ENCODE results near the gene SIKE1. TPM values are rescaled to one million over a fixed set of nuclear protein-coding genes. Genes with fewer than 3 reads are reported as not detected.
A peak's percentile ranks its signal among the peaks of the same experiment; 100 is the strongest.
"Not testable (repeated sequence)": the region's sequence is repeated elsewhere in the genome, so short reads cannot be mapped to it uniquely, and the experiment has no call there.

SIKE1 gene
- total RNA-seq, 2 experiments from 2014 or later, result 66.5 to 68.8 TPM

DNA sequence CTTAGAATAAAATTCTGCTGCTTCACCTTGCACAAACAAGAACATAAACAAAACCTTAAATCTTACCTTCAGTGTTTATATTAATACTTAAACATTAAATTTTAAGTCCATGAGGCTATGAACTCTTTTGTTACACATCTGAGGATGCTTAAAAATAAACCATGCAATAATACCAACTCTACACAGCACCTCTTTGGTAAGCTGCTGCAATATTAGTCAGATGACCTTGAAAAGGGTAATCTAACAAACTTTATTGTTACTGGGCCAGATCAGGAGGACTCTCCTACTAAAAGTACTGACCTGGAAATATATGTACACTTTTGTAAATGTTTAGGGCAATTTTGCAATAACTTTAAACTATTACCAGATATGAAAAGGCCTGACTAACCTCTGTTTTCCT is 763 bp downstream of the SIKE1 start:
- POLR2A ChIA-PET, result interaction anchor here (0.6 to 1.4 kb wide), 5 partner anchors 14 to 438 kb away, joined by 3 to 4 read pairs (median 3); partner anchors contain the start of genes AMPD1 and CSDE1
- Mint-ChIP-seq H3K36me3 (ENCODE audit: low read depth) (peaks cover 35% of the 10 kb centered on the region), H3K27ac (peak overlapping the region; percentile 99), H3K9me3 (ENCODE audit: insufficient read depth) (no peaks in the 10 kb centered on the region), H3K4me3 (peak overlapping the region; percentile 99), H3K4me1 (ENCODE audit: low read depth) (peaks cover 23% of the 10 kb centered on the region), H3K27me3 (ENCODE audit: low read depth) (peaks cover 6% of the 10 kb centered on the region)
- no peak for ATAC-seq
- CTCF ChIA-PET, result interaction anchor here (0.6 to 0.7 kb wide), 2 partner anchors 193 to 333 kb away, joined by 3 read pairs; no protein-coding TSS in a partner anchor
- DNase-seq, result no peak

DNA sequence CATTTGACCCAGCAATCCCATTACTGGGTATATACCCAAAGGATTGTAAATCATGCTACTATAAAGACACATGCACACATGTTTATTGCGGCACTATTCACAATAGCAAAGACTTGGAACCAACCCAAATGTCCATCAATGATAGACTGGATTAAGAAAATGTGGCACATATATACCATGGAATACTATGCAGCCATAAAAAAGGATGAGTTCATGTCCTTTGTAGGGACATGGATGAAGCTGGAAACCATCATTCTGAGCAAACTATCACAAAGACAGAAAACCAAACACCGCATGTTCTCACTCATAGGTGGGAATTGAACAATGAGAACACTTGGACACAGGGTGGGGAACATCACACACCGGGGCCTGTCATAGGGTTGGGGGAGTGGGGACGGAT is 3.8 kb downstream of the SIKE1 start:
- H3K36me3 Mint-ChIP-seq (ENCODE audit: low read depth), result peaks cover 50% of the 10 kb centered on the region
- H3K4me1 Mint-ChIP-seq (ENCODE audit: low read depth), result peaks cover 23% of the 10 kb centered on the region
- H3K27ac Mint-ChIP-seq; POLR2A ChIA-PET; ATAC-seq; DNase-seq; H3K4me3 Mint-ChIP-seq; CTCF ChIA-PET; H3K9me3 Mint-ChIP-seq (ENCODE audit: insufficient read depth); H3K27me3 Mint-ChIP-seq (ENCODE audit: low read depth): not testable (repeated sequence)

DNA sequence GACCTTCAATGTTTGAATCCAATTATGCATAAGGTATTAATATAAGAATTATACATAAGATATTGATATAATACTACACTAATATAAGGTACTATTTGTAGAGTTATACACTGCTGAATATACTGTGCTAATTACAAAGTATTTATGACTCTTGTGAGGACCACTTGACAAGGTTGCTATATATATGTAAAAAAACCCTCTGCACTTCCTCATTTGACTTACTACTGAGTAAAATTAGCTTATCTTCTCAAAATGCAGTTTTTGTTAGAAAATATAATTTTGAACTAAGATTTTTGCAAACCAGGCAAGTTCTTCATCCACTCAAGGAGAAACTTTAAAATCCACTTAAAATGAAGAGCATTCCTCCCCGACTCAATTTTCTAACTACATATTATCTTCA is 8.5 kb downstream of the SIKE1 start:
- CTCF ChIA-PET, result no interaction called here
- POLR2A ChIA-PET, result interaction anchor here (0.5 kb wide), 1 partner anchor 8 kb away, joined by 4 read pairs; the partner anchor contains the start of gene SIKE1
- H3K36me3 Mint-ChIP-seq (ENCODE audit: low read depth), result peaks cover 37% of the 10 kb centered on the region
- H3K4me1 Mint-ChIP-seq (ENCODE audit: low read depth), result no peaks in the 10 kb centered on the region
- DNase-seq (no peak), ATAC-seq (no peak)
- H3K27me3 Mint-ChIP-seq (ENCODE audit: low read depth), result no peaks in the 10 kb centered on the region
- no peak overlapping the region for H3K27ac Mint-ChIP-seq
- no peak overlapping the region for H3K4me3 Mint-ChIP-seq
- H3K9me3 Mint-ChIP-seq (ENCODE audit: insufficient read depth), result no peaks in the 10 kb centered on the region

DNA sequence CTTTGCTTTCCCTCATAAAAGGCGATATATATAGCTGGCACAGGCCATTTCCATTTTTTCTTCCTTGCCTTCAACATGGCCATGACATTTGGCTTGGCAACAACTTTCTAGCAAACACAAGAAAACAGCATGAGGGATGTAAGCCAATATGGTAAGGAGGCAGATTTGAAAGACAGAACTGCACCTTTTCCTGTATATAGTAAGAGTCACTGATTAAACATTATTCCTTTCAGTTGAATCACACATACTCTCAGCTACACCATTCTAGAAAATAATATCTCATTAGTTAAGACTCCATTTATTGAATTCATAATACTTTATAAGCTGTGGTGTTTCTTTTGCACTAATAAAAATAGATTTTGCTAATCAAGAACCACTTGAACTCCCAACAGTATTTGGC is 9.5 kb downstream of the SIKE1 start:
- H3K9me3 Mint-ChIP-seq (ENCODE audit: insufficient read depth), result no peaks in the 10 kb centered on the region
- no peak overlapping the region for H3K4me3 Mint-ChIP-seq
- ChIA-PET POLR2A (interaction anchor here (0.9 to 1.1 kb wide), 2 partner anchors 13 to 55 kb away, joined by 3 to 4 read pairs; partner anchors contain the start of genes CSDE1 and NRAS), CTCF (no interaction called here)
- H3K27me3 Mint-ChIP-seq (ENCODE audit: low read depth), result no peaks in the 10 kb centered on the region
- ATAC-seq, result no peak
- no peak for DNase-seq
- H3K4me1 Mint-ChIP-seq (ENCODE audit: low read depth), result no peaks in the 10 kb centered on the region
- H3K36me3 Mint-ChIP-seq (ENCODE audit: low read depth), result peaks cover 28% of the 10 kb centered on the region
- no peak overlapping the region for H3K27ac Mint-ChIP-seq

GRCh38 chr1:114764689-114765088 is 15.8 kb downstream of the SIKE1 start:
- CTCF ChIA-PET, result no interaction called here
- Mint-ChIP-seq H3K4me3 (no peak overlapping the region), H3K27me3 (ENCODE audit: low read depth) (no peaks in the 10 kb centered on the region), H3K27ac (no peak overlapping the region), H3K9me3 (ENCODE audit: insufficient read depth) (peaks cover 8% of the 10 kb centered on the region), H3K4me1 (ENCODE audit: low read depth) (no peaks in the 10 kb centered on the region), H3K36me3 (ENCODE audit: low read depth) (peaks cover 6% of the 10 kb centered on the region)
- ATAC-seq, result no peak
- DNase-seq, result no peak
- POLR2A ChIA-PET, result interaction anchor here (1.1 kb wide), 1 partner anchor 15 kb away, joined by 3 read pairs; no protein-coding TSS in a partner anchor

DNA sequence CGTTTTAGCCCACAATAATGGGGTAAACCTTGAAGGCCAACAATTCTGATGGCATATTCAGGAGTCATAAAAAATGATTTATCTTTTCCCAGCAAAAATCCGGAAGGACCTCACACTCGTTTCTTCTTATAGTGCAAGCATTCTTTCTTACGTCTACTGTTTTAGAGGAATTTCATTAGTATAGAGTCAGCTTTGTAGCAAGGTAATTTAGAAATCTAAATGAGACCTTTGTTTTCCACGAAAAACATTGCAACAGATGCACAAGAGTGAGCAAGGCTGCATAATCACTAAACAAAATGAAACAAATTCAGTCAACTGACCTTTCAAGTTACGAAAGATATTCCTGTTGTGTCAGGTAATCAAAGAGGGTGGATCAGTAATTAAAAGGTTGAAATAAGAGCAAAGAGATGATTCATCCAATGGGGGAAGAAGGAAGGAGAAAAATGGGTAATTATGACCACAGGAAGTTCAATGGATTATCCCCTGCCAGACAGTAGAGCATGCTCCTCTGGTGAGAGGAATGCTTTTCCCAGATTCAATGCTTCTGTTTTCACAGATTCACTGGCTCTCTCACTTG is 22.1 kb downstream of the SIKE1 start:
- Mint-ChIP-seq H3K9me3 (ENCODE audit: insufficient read depth) (peaks cover 7% of the 10 kb centered on the region), H3K27ac (peak overlapping the region; percentile 100), H3K36me3 (ENCODE audit: low read depth) (peaks cover 40% of the 10 kb centered on the region), H3K27me3 (ENCODE audit: low read depth) (no peaks in the 10 kb centered on the region), H3K4me1 (ENCODE audit: low read depth) (peaks cover 41% of the 10 kb centered on the region), H3K4me3 (peak overlapping the region; percentile 100)
- DNase-seq (no peak), ATAC-seq (no peak)
- ChIA-PET POLR2A (interaction anchor here (0.9 to 1.6 kb wide), 5 partner anchors 9 to 247 kb away, joined by 4 to 8 read pairs (median 4); partner anchors contain the start of genes NRAS and TRIM33), CTCF (interaction anchor here (1.2 kb wide), 2 partner anchors 10 to 88 kb away, joined by 3 to 4 read pairs; partner anchors contain the start of gene DENND2C)

DNA sequence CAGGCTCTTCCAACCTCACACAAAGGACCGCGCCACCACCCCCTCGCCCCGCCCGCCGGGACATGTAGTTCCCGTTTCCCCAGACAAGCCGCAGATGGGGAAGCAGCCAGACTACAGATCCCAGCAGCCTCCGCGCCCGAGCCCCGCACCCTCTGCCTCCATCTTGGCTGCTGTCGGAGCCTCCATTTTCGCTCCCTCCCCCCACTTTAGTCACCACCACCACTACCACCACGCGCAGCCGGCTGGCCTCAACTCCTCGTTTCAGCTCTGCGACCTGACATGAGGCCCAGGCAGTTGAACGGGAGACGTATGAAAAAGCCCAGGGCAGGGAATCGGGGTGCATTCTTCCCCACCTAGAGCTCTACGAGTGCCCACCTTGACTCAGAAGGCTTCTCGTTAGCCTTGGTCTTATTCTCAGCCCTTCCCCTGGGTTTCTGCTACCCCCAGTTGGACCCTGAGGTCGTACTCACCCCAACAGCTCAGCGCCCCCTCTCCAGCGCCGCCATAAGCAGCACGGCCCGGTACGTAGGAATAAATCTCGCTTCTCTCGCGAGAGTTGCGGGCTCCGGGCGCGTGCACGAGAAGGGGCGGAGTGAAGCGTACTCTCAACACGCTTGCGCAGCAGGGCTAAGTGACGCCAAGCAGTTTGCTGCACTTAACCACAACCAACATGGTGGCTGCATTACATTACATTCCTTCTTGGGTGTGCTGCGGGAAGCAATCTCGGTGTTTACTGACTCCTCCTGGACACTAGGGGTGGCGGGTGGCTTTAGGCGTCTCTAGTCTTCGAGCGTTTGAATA is 22.8 kb downstream of the SIKE1 start, which contains the start of gene CSDE1:
TSS of gene CSDE1 (minus strand) at position 530 of the 801 bp plus-strand sequence. CDS start 18,094 bp downstream, outside the sequence.
- peak within 1 kb of the TSS; percentile 100 for H3K27ac Mint-ChIP-seq
- no peaks in the 10 kb centered on the region for H3K27me3 Mint-ChIP-seq (ENCODE audit: low read depth)
- ChIA-PET CTCF (interaction anchor here (1.2 to 1.3 kb wide), 3 partner anchors 9 to 88 kb away, joined by 3 to 5 read pairs (median 4); partner anchors contain the start of genes DENND2C and NRAS), POLR2A (interaction anchor here (0.6 to 1.6 kb wide), 11 partner anchors 8 to 827 kb away, joined by 3 to 8 read pairs (median 4); partner anchors contain the start of genes NRAS and TRIM33)
- H3K4me3 Mint-ChIP-seq, result peak within 1 kb of the TSS; percentile 100
- peaks cover 47% of the 10 kb centered on the region for H3K4me1 Mint-ChIP-seq (ENCODE audit: low read depth)
- peaks cover 39% of the 10 kb centered on the region for H3K36me3 Mint-ChIP-seq (ENCODE audit: low read depth)
- peak; percentile 98 for DNase-seq
- H3K9me3 Mint-ChIP-seq (ENCODE audit: insufficient read depth), result peaks cover under 1% of the 10 kb centered on the region
- ATAC-seq, result peak; percentile 87

DNA sequence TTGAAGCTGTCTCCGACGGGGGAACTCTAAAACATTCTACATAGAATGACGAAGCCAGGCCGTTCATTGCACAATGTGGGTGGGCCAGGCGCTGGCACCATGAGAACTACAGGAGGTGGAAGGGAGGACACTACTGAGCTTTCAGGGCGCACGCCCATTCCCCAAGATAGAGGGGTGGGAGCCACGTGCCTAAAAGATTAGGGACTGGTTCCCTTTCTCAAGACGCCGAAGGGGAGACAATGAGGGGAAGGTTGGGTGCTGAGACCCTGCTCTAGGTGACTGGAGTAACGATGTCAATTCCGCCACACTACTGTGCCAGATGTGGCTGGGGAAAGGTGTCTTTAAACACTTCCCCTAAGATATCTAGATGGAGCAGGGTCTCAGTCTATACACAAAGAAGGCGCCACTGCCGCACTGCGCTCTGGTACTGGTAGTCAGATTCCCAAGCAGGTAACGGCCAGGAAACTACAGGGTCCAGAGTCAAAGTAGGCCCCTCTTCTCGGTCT is 23.5 kb downstream of the SIKE1 start:
- Mint-ChIP-seq H3K4me3 (peak overlapping the region; percentile 100), H3K27ac (peak overlapping the region; percentile 100), H3K9me3 (ENCODE audit: insufficient read depth) (no peaks in the 10 kb centered on the region), H3K36me3 (ENCODE audit: low read depth) (peaks cover 45% of the 10 kb centered on the region), H3K4me1 (ENCODE audit: low read depth) (peaks cover 53% of the 10 kb centered on the region), H3K27me3 (ENCODE audit: low read depth) (no peaks in the 10 kb centered on the region)
- CTCF ChIA-PET, result interaction anchor here (1.2 to 1.3 kb wide), 3 partner anchors 8 to 87 kb away, joined by 3 to 5 read pairs (median 4); partner anchors contain the start of genes DENND2C and NRAS
- DNase-seq, result peak; percentile 32
- POLR2A ChIA-PET, result interaction anchor here (0.7 to 2.2 kb wide), 11 partner anchors 8 to 827 kb away, joined by 3 to 8 read pairs (median 4); partner anchors contain the start of genes NRAS, SIKE1 and TRIM33
- no peak for ATAC-seq

- ATAC-seq, result no peak
- peaks cover 45% of the 10 kb centered on the region for H3K36me3 Mint-ChIP-seq (ENCODE audit: low read depth)
- peak overlapping the region; percentile 100 for H3K27ac Mint-ChIP-seq
- CTCF ChIA-PET, result interaction anchor here (1.1 kb wide), 1 partner anchor 34 kb away, joined by 3 read pairs; no protein-coding TSS in a partner anchor
- peaks cover 61% of the 10 kb centered on the region for H3K4me1 Mint-ChIP-seq (ENCODE audit: low read depth)
- H3K9me3 Mint-ChIP-seq (ENCODE audit: insufficient read depth), result no peaks in the 10 kb centered on the region
- H3K4me3 Mint-ChIP-seq, result peak overlapping the region; percentile 100
- no peaks in the 10 kb centered on the region for H3K27me3 Mint-ChIP-seq (ENCODE audit: low read depth)
- DNase-seq, result no peak
- POLR2A ChIA-PET, result interaction anchor here (1.3 to 2.2 kb wide), 3 partner anchors 8 to 40 kb away, joined by 4 to 7 read pairs (median 6); partner anchors contain the start of genes NRAS and SIKE1
Measured at GRCh38 chr1:114756009-114756892, 24.2 kb downstream of the SIKE1 start.

- POLR2A ChIA-PET, result interaction anchor here (1.0 to 2.2 kb wide), 3 partner anchors 25 to 39 kb away, joined by 3 to 7 read pairs (median 6); partner anchors contain the start of genes NRAS and SIKE1
- H3K9me3 Mint-ChIP-seq (ENCODE audit: insufficient read depth), result no peaks in the 10 kb centered on the region
- peaks cover 70% of the 10 kb centered on the region for H3K4me1 Mint-ChIP-seq (ENCODE audit: low read depth)
- H3K36me3 Mint-ChIP-seq (ENCODE audit: low read depth), result peaks cover 49% of the 10 kb centered on the region
- CTCF ChIA-PET, result interaction anchor here (1.1 to 1.5 kb wide), 2 partner anchors 10 to 33 kb away, joined by 3 to 7 read pairs; no protein-coding TSS in a partner anchor
- peak overlapping the region; percentile 100 for H3K27ac Mint-ChIP-seq
- no peaks in the 10 kb centered on the region for H3K27me3 Mint-ChIP-seq (ENCODE audit: low read depth)
- no peak for DNase-seq
- no peak for ATAC-seq
- H3K4me3 Mint-ChIP-seq, result peak overlapping the region; percentile 100
Measured at GRCh38 chr1:114755006-114755931, 25.2 kb downstream of the SIKE1 start.

Data from activated CD8-positive, alpha-beta T cell treated with anti-CD3 and anti-CD28 coated beads, Interleukin-2, amount 10 ng/mL, durations not matched to agents 7 days and 5 days (primary cell).